ENCODE data around the gene NUSAP1. TPM values are rescaled to one million over a fixed set of nuclear protein-coding genes. Genes with fewer than 3 reads are reported as not detected.
A peak's percentile ranks its signal among the peaks of the same experiment; 100 is the strongest.
"Not testable (repeated sequence)": the region's sequence is repeated elsewhere in the genome, so short reads cannot be mapped to it uniquely, and the experiment has no call there.

NUSAP1 gene, protein sequence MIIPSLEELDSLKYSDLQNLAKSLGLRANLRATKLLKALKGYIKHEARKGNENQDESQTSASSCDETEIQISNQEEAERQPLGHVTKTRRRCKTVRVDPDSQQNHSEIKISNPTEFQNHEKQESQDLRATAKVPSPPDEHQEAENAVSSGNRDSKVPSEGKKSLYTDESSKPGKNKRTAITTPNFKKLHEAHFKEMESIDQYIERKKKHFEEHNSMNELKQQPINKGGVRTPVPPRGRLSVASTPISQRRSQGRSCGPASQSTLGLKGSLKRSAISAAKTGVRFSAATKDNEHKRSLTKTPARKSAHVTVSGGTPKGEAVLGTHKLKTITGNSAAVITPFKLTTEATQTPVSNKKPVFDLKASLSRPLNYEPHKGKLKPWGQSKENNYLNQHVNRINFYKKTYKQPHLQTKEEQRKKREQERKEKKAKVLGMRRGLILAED
- 22.8 TPM for total RNA-seq

DNA sequence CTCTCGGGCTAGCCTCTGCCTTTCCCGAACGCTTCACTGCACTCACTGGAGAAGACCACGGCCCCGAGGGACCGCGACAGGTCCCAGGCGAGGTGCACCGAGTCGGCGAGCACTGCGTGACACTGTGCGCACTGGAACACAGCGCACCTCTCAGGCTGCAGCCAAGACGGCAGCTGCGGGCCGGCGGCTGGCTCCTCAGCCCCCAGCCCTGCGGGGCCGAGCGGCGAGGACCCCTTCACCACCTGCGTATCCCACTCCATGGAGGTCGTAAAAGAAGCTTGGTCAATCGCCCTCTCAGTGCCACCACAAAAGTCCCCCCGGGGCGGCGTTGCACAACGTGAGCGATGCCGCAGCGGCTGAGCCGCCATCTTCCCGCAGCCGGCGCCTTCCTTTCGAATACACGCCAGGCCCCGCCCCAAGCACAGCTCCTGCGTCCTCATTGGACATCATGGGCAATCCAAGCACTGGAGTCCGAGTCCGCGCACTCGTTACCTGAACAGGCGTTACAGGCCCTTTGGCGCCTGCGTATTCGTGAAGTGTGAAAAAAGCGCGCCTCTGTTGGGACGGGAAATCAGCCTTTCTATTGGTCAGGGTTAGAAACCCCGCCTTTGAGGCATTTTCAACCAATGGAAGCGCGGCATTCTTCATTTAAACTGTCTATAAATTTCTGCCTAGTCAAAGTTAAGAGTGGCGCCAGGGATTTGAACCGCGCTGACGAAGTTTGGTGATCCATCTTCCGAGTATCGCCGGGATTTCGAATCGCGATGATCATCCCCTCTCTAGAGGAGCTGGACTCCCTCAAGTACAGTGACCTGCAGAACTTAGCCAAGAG is at the start of gene NUSAP1, which contains the start of gene OIP5:
Gene NUSAP1 (plus strand): TSS at position 688 of the 832 bp plus-strand sequence. CDS start 77 bp downstream, at position 765.
Gene OIP5 (minus strand): TSS at position 398 of the 832 bp plus-strand sequence. CDS start 30 bp downstream, at position 368.
- peak; percentile 75 for FAIRE-seq
- DNase-seq (ENCODE audit: low spot score in 2 of 2), result peak; percentile 92 to 96

GRCh38 chr15:41282980-41283652 is 49.6 kb upstream of the NUSAP1 start:
- FAIRE-seq; DNase-seq (ENCODE audit: low spot score in 2 of 2): not testable (repeated sequence)

- DNase-seq (ENCODE audit: low spot score in 2 of 2) (peak; percentile 92 to 95), FAIRE-seq (peak; percentile 86)
These were observed 48.8 kb upstream of the NUSAP1 start for GRCh38 chr15:41283653-41284426.

GRCh38 chr15:41284427-41285177 is 48.1 kb upstream of the NUSAP1 start:
- DNase-seq (ENCODE audit: low spot score in 2 of 2) (peak; percentile 11 to 18), FAIRE-seq (no peak)

DNA sequence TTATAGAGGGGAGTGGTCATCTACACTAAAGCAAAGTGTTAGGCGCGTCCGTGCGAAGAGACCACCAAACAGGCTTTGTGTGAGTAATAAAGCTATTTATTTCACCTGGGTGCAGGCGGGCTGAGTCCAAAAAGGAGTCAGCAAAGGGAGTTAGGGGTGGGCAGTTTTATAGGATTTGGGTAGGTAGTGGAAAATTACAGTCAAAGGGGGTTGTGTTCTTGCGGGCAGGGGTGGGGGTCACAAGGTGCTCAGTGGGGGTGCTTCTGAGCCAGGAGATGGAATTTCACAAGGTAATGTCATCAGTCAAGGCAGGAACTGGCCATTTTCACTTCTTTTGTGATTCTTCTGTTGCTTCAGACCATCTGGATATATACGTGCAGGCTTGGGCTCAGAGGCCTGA is 47.4 kb upstream of the NUSAP1 start:
- FAIRE-seq (no peak), DNase-seq (ENCODE audit: low spot score in 2 of 2) (no peak)

DNA sequence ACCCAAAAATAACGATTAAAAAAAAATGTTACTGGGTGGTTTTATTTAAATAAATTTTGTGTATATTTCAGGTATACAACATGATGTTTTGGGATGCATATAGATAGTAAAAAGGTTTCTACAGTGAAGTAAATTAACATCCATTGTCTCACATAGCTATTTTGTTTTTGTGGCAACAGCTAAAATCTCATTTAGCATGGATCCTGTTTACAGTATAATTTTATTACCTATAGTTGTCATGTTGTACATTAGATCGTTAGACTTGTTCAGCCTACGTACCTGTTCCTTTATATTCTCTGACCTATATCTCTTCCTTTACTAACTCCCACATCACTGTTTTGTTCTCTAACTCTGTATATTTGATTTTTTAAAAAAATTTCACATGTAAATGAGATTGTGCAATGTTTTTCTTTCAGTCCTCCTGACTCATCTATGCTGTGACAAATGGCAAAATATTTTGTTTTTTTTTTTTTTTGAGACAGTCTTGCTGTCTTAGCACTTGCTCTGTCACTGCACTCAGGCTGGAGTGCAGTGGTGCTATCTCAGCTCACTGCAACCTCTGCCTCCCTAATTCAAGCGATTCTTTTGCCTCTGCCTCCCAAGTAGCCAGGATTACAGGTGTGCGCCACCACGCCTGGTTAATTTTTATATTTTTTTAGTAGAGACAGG is 45.9 kb upstream of the NUSAP1 start:
- FAIRE-seq (no peak), DNase-seq (ENCODE audit: low spot score in 2 of 2) (no peak)

DNA sequence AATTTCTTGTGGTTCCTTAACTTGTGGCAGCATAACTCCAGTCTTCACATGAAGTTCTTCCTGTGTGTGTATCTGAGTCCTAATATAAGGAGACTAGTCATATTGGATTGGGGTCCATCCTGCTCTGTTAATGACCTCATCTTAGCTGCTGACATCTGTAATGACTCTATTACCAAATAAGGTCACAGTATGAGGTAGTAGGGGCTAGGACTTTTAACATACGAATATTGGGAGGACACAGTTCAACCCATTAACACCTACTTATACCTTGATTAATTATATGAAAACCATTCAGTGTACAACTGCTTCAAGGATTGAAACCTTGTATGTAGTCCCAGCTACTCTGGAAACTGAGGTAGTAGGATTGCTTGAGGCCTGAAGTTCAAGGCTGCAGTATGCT is 44.2 kb upstream of the NUSAP1 start:
- FAIRE-seq, result no peak

GRCh38 chr15:41289953-41290352 is 42.7 kb upstream of the NUSAP1 start:
- FAIRE-seq (no peak), DNase-seq (ENCODE audit: low spot score in 2 of 2) (no peak)

More for the DNA sequence above, 44.2 kb upstream of the NUSAP1 start:
- no peak for DNase-seq (ENCODE audit: low spot score in 2 of 2)

DNA sequence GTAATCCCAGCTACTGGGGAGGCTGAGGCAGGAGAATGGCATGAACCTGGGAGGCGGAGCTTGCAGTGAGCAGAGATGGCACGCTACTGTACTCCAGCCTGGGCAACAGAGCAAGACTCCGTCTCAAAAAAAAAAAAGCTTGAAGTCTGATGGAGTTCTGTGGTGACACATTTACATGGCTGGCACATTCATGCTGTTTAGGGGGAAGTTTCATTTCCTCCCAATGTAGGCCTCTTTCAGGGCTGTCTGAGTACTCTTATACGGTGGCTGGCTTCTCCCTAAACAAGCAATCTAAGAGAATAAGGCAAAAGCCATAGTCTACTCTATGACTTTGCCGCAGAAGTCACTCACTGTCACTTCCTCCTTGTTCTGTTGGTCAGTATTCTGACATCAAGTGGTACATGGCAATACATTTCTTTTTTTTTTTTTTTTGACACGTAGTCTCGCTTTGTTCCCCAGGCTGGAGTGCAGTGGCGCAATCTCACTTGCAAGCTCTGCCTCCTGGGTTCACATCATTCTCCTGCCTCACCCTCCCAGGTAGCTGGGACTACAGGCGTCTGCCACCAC is 41.5 kb upstream of the NUSAP1 start:
- DNase-seq (ENCODE audit: low spot score in 2 of 2), result no peak
- FAIRE-seq, result no peak

GRCh38 chr15:41292521-41292920 is 40.2 kb upstream of the NUSAP1 start:
- FAIRE-seq, result no peak

DNA sequence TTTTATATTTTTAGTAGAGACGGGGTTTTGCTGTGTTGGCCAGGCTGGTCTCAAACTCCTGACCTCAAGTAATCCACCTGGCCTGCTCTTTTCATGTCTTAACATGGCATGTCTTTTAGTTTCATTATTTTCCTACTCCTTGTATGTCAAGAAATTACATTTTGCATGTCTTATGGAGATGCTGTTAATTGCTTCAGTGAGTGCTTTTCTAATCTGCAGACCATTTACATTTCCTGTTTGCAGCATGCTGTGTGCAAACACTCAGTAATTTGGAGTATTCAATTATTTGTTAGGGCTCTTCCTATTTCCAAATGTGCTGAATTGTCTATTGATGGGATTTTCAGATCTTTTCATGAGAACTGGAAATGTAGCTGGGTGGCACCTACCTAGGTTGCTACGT is 31.5 kb upstream of the NUSAP1 start:
- not testable (repeated sequence) for FAIRE-seq; DNase-seq (ENCODE audit: low spot score in 2 of 2)

More at GRCh38 chr15:41292521-41292920, 40.2 kb upstream of the NUSAP1 start:
- DNase-seq (ENCODE audit: low spot score in 2 of 2), result no peak

GRCh38 chr15:41301587-41301986 is 31.1 kb upstream of the NUSAP1 start:
- FAIRE-seq (no peak), DNase-seq (ENCODE audit: low spot score in 2 of 2) (no peak)

DNA sequence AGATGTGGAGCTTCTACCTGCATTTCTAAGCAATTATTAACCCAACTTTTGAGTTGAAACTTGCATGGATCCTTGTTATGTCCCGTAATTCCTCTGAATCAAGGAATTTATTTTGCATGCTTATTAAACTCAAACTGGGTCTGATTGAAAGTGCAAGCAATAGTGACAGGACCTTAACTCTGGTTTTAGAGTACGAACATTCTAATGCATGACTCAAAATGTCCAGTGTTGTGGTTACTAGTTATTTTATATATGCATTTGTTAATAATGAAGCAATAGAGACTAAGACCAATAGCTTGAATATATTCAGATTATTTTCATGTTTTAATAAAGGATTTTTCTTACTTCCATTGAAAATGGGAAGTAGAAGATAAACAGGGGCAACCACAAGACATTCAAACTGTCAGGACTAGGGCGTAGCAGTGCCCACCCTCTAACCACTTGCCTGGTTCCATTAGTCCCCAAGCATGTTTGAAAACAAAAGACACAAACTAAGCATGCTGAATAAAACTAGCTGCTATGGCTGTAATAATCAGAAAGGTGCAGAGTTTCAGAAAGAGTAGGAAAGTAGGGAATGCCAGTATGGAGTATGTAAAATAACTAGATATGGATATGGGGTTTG is 28.4 kb upstream of the NUSAP1 start:
- FAIRE-seq (no peak), DNase-seq (ENCODE audit: low spot score in 2 of 2) (no peak)

GRCh38 chr15:41307679-41308078 is 25.0 kb upstream of the NUSAP1 start:
- no peak for DNase-seq (ENCODE audit: low spot score in 2 of 2)
- FAIRE-seq, result no peak

DNA sequence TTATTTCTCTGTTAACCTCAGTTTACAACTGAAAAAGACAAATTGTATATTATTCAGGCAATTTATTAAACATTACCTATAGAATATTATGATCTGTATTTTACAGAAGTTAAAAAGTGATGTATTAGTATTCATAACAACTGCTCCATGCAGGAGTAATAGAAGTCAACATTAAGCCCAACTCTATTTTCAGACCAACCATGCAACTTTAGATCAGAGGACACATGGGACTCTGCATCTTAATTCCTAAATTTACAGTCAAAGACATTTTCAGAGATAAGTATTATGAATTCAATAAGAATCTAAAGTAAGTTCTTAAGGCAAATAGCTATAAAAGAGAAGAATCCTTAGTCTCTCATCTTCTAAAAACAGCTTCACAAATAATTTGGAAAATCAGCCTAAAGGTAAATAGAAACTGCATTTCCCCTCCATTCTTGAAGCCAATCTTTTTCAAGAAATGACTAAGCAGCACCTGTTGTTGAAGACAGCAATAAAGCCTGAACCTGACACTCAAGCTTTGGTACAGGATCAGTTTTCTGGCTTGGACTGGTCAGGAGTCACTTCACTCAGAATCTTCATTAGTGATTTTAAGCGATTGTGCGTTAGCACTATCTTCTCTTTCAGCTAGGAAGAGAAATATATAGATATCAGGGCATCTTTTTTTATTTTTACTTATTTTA is 23.3 kb upstream of the NUSAP1 start:
- DNase-seq (ENCODE audit: low spot score in 2 of 2) (no peak), FAIRE-seq (no peak)

DNA sequence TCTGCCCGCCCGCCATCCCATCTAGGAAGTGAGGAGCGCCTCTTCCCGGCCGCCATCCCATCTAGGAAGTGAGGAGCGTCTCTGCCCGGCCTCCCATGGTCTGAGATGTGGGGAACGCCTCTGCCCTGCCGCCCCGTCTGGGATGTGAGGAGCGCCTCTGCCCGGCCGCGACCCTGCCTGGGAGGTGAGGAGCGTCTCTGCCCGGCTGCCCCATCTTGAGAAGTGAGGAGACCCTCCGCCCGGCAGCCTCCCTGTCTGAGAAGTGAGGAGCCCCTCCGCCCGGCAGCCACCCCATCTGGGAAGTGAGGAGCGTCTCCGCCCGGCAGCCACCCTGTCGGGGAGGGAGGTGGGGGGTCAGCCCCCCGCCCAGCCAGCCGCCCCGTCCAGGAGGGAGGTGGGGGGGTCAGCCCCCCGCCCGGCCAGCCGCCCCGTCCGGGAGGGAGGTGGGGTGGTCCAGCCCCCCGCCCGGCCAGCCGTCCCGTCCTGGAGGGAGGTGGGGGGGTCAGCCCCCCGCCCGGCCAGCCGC is 11.8 kb upstream of the NUSAP1 start:
- not testable (repeated sequence) for DNase-seq (ENCODE audit: low spot score in 2 of 2); FAIRE-seq

GRCh38 chr15:41323611-41324010 is 9.1 kb upstream of the NUSAP1 start:
- DNase-seq (ENCODE audit: low spot score in 2 of 2) (no peak), FAIRE-seq (no peak)
